Astrocyte of the cerebellum (primary cell): ENCODE results near the gene NOX3.

ENCODE experiments used
- DNase-seq: peaks from one replicate; pipeline ENCODE4 v3.0.0-alpha.2; 2011; ENCODE audit warnings: low read depth
- H3K4me3 ChIP-seq: 2 replicates; pipeline ENCODE4 v1.5.1; 2011; ENCODE audit warnings: mild to moderate bottlenecking, low read depth, low read length, moderate library complexity
- CTCF ChIP-seq: IDR thresholded peaks from 2 replicates; pipeline ENCODE4 v1.5.1; 2012; ENCODE audit warnings: low read length, low read depth, moderate library complexity, mild to moderate bottlenecking; ENCODE audit errors: missing control alignments
- in situ Hi-C: cut with HindIII; loops from 2 replicates; pipeline ENCODE4 v1.10.0; 2017; ENCODE audit warnings: low sequenced_read_pairs

NOX3 gene

GRCh38 chr6:155450240-155450581, 5.4 kb downstream of the NOX3 start:
- no peak for TF ChIP-seq CTCF
- no peak overlapping the region for H3K4me3 ChIP-seq
- in situ Hi-C loops = no loop called here
- no peak for DNase-seq

DNA sequence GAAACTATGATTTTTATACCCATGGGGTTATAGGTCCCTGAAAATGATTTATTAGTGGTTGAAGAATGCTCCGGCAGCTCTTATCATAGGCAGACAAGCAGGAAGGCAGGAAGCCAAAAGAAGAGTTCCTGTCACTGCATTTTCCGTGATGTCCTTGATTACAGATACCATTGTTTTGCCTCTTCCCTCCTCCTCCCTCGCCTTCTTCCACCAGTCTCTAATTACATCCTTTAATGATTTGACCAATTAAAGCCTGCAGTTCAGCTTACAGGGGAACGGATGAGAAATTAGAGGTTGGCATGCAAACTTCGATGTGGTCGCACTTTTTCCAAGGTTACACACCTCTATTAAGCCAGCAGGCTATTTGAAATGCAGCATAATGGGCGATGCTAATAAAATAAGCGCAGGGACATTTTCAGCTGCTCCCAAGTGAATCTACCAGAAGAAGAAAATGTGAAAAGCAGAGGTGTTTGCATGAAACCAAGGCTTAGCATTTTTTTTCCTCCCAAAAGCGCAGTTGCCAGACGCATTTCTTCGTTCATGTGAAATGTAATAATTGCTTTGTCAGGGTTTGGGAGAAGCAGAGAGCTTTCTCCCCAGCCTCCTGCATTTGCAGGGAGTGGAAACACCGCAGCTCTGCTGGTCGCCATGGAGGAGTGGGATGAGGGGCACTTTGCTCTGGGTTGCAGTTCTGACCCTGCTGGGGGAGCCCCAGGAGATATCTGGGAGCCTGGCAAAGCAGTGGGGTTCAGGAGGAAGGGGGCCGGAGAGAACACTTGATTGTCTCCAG, 6.0 kb downstream of the NOX3 start:
- no peak for DNase-seq
- in situ Hi-C loops = no loop called here
- TF ChIP-seq CTCF = no peak
- no peak overlapping the region for H3K4me3 ChIP-seq

GRCh38 chr6:155448668-155449449, 6.8 kb downstream of the NOX3 start:
- no peak for DNase-seq
- H3K4me3 ChIP-seq = no peak overlapping the region
- in situ Hi-C loops = no loop called here
- no peak for TF ChIP-seq CTCF

DNA sequence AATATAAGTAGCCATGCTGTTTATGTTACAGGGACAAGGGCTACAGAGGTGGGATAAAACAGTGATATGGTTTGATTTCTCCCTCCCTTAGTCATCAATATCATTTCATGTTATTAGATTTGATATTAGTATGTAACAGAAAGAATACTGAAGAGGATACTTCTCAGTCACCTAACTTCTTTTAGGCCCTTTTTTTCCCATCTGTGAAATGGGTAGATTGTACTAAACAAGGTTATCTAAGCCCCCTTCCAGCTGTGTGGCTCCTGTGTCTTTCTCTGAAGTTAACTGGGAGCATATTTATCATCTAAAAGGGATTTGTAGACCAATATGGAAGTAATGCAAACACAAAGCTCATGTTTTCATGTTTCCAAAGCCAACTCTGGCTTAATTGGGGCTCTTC, 7.7 kb downstream of the NOX3 start:
- in situ Hi-C loops = no loop called here
- TF ChIP-seq CTCF = no peak
- H3K4me3 ChIP-seq = no peak overlapping the region
- no peak for DNase-seq

DNA sequence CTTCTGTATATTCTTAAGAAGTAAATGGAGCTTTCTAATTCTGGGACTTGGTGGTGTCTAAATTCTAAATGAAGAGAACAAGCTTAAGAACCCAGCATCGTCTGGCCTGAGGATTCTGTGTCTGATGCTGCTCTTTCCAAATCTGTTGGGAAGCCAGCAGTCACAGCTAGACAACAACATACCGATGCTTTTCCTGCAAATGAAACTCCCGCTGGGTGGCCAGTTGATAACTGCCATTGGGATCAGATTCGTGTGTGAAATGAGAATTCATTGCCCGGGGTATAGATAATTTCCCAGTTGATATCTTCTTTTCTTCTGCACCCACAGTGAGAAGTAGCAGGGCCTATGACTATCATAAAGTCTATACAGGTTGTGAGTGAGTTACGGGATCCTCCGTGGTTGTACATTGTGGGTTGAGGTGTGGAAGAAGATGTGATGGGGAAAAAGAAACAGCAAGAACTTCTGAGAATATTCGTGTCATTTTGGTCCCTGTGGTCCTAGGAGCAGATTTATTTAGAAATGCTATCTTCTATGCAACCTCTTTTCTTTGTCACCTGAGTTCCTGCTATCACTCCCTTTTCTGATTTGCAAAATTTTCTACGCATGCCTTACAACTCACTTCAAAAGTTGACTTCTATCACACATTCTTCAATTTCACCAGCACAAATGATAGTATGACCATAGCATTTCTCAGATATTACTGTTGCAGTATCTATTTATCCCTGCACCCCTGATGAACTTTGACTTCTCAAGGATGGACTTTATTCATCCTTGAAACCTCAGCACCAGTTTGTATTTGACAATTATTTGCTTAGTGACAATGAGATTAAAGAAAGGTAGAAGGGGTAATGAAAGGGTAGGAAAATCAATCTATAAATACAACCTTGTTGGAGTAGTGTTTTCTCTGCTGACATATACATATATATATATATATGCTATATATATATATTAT, 10.4 kb downstream of the NOX3 start:
- no peak for DNase-seq
- H3K4me3 ChIP-seq = no peak overlapping the region
- no peak for TF ChIP-seq CTCF
- in situ Hi-C loops = no loop called here
